ENCODE data around the gene MCOLN1.
"Not testable (repeated sequence)": the region's sequence is repeated elsewhere in the genome, so short reads cannot be mapped to it uniquely, and the experiment has no call there.

Gene MCOLN1

GRCh38 chr19:7538990-7539389 is 16.6 kb downstream of the MCOLN1 start:
- H3K36me3 ChIP-seq (ENCODE audit: insufficient read depth, low read length), result peaks cover 40% of the 10 kb centered on the region

GRCh38 chr19:7539827-7540425 is 17.5 kb downstream of the MCOLN1 start:
- WGBS, result 97% methylated on average over 25 of the region's 28 CpGs
- Histone ChIP-seq H3K36me3 (ENCODE audit: insufficient read depth, low read length) (peaks cover 43% of the 10 kb centered on the region), H3K4me1 (ENCODE audit: insufficient read depth, low read length) (no peaks in the 10 kb centered on the region), H3K27me3 (ENCODE audit: insufficient read depth, low read length) (no peaks in the 10 kb centered on the region), H3K4me3 (ENCODE audit: low read length) (no peak overlapping the region), H3K9ac (ENCODE audit: low read depth, low read length) (no peak overlapping the region), H3K27ac (ENCODE audit: low read depth, low read length) (no peak overlapping the region), H3K9me3 (ENCODE audit: insufficient read depth, low read depth, low read length) (no peaks in the 10 kb centered on the region)

More at GRCh38 chr19:7538990-7539389, 16.6 kb downstream of the MCOLN1 start:
- H3K4me1 ChIP-seq (ENCODE audit: insufficient read depth, low read length); H3K27ac ChIP-seq (ENCODE audit: low read depth, low read length); H3K9me3 ChIP-seq (ENCODE audit: insufficient read depth, low read depth, low read length); H3K9ac ChIP-seq (ENCODE audit: low read depth, low read length); H3K4me3 ChIP-seq (ENCODE audit: low read length); H3K27me3 ChIP-seq (ENCODE audit: insufficient read depth, low read length): not testable (repeated sequence)
- 98% methylated on average over 5 of the region's 5 CpGs for WGBS

GRCh38 chr19:7540761-7541474 is 18.5 kb downstream of the MCOLN1 start:
- 86% methylated on average over 39 of the region's 39 CpGs for WGBS
- H3K9me3 ChIP-seq (ENCODE audit: insufficient read depth, low read depth, low read length), result no peaks in the 10 kb centered on the region
- peaks cover 44% of the 10 kb centered on the region for H3K36me3 ChIP-seq (ENCODE audit: insufficient read depth, low read length)
- no peaks in the 10 kb centered on the region for H3K27me3 ChIP-seq (ENCODE audit: insufficient read depth, low read length)
- H3K9ac ChIP-seq (ENCODE audit: low read depth, low read length), result 0 out of 2 replicates have a peak overlapping the region, but pooled peaks have one; percentile 26
- no peaks in the 10 kb centered on the region for H3K4me1 ChIP-seq (ENCODE audit: insufficient read depth, low read length)
- H3K4me3 ChIP-seq (ENCODE audit: low read length), result no peak overlapping the region
- H3K27ac ChIP-seq (ENCODE audit: low read depth, low read length), result no peak overlapping the region

GRCh38 chr19:7541475-7541824 is 19.0 kb downstream of the MCOLN1 start:
- Histone ChIP-seq H3K9ac (ENCODE audit: low read depth, low read length) (0 out of 2 replicates have a peak overlapping the region, but pooled peaks have one; percentile 26), H3K36me3 (ENCODE audit: insufficient read depth, low read length) (peaks cover 46% of the 10 kb centered on the region)

GRCh38 chr19:7541828-7542443 is 19.5 kb downstream of the MCOLN1 start:
- Histone ChIP-seq H3K27ac (ENCODE audit: low read depth, low read length) (no peak overlapping the region), H3K36me3 (ENCODE audit: insufficient read depth, low read length) (peaks cover 45% of the 10 kb centered on the region), H3K27me3 (ENCODE audit: insufficient read depth, low read length) (no peaks in the 10 kb centered on the region), H3K4me1 (ENCODE audit: insufficient read depth, low read length) (no peaks in the 10 kb centered on the region), H3K9me3 (ENCODE audit: insufficient read depth, low read depth, low read length) (no peaks in the 10 kb centered on the region), H3K9ac (ENCODE audit: low read depth, low read length) (no peak overlapping the region), H3K4me3 (ENCODE audit: low read length) (no peak overlapping the region)
- 92% methylated on average over 11 of the region's 11 CpGs for WGBS

More at GRCh38 chr19:7541475-7541824, 19.0 kb downstream of the MCOLN1 start:
- peak overlapping the region; percentile 18; the same call in 1 of the 2 replicates for H3K27ac ChIP-seq (ENCODE audit: low read depth, low read length)
- no peaks in the 10 kb centered on the region for H3K9me3 ChIP-seq (ENCODE audit: insufficient read depth, low read depth, low read length)
- 93% methylated on average over 15 of the region's 15 CpGs for WGBS
- H3K27me3 ChIP-seq (ENCODE audit: insufficient read depth, low read length), result no peaks in the 10 kb centered on the region
- H3K4me3 ChIP-seq (ENCODE audit: low read length), result no peak overlapping the region
- no peaks in the 10 kb centered on the region for H3K4me1 ChIP-seq (ENCODE audit: insufficient read depth, low read length)

GRCh38 chr19:7542556-7543348 is 20.3 kb downstream of the MCOLN1 start:
- Histone ChIP-seq H3K4me3 (ENCODE audit: low read length) (no peak overlapping the region), H3K27me3 (ENCODE audit: insufficient read depth, low read length) (no peaks in the 10 kb centered on the region), H3K36me3 (ENCODE audit: insufficient read depth, low read length) (peaks cover 40% of the 10 kb centered on the region), H3K27ac (ENCODE audit: low read depth, low read length) (no peak overlapping the region), H3K9ac (ENCODE audit: low read depth, low read length) (no peak overlapping the region), H3K4me1 (ENCODE audit: insufficient read depth, low read length) (no peaks in the 10 kb centered on the region), H3K9me3 (ENCODE audit: insufficient read depth, low read depth, low read length) (no peaks in the 10 kb centered on the region)
- WGBS, result 93% methylated on average over 24 of the region's 24 CpGs

- no peak overlapping the region for H3K27ac ChIP-seq (ENCODE audit: low read depth, low read length)
- H3K27me3 ChIP-seq (ENCODE audit: insufficient read depth, low read length), result no peaks in the 10 kb centered on the region
- no peak overlapping the region for H3K4me3 ChIP-seq (ENCODE audit: low read length)
- no peaks in the 10 kb centered on the region for H3K9me3 ChIP-seq (ENCODE audit: insufficient read depth, low read depth, low read length)
- H3K4me1 ChIP-seq (ENCODE audit: insufficient read depth, low read length), result no peaks in the 10 kb centered on the region
- H3K36me3 ChIP-seq (ENCODE audit: insufficient read depth, low read length), result peaks cover 30% of the 10 kb centered on the region
- no peak overlapping the region for H3K9ac ChIP-seq (ENCODE audit: low read depth, low read length)
- WGBS, result 90% methylated on average over 3 of the region's 3 CpGs
Measured at GRCh38 chr19:7544626-7545025, 22.2 kb downstream of the MCOLN1 start.

GRCh38 chr19:7545300-7545699 is 22.9 kb downstream of the MCOLN1 start:
- Histone ChIP-seq H3K9me3 (ENCODE audit: insufficient read depth, low read depth, low read length) (no peaks in the 10 kb centered on the region), H3K27ac (ENCODE audit: low read depth, low read length) (no peak overlapping the region), H3K36me3 (ENCODE audit: insufficient read depth, low read length) (peaks cover 32% of the 10 kb centered on the region), H3K27me3 (ENCODE audit: insufficient read depth, low read length) (no peaks in the 10 kb centered on the region), H3K4me3 (ENCODE audit: low read length) (no peak overlapping the region), H3K9ac (ENCODE audit: low read depth, low read length) (no peak overlapping the region), H3K4me1 (ENCODE audit: insufficient read depth, low read length) (no peaks in the 10 kb centered on the region)
- 92% methylated on average over 8 of the region's 8 CpGs for WGBS

GRCh38 chr19:7545904-7546303 is 23.5 kb downstream of the MCOLN1 start:
- Histone ChIP-seq H3K27me3 (ENCODE audit: insufficient read depth, low read length) (no peaks in the 10 kb centered on the region), H3K9ac (ENCODE audit: low read depth, low read length) (no peak overlapping the region), H3K9me3 (ENCODE audit: insufficient read depth, low read depth, low read length) (no peaks in the 10 kb centered on the region), H3K27ac (ENCODE audit: low read depth, low read length) (no peak overlapping the region), H3K36me3 (ENCODE audit: insufficient read depth, low read length) (peaks cover 32% of the 10 kb centered on the region), H3K4me3 (ENCODE audit: low read length) (no peak overlapping the region), H3K4me1 (ENCODE audit: insufficient read depth, low read length) (no peaks in the 10 kb centered on the region)
- 93% methylated on average over 1 of the region's 1 CpG for WGBS

GRCh38 chr19:7547159-7547558 is 24.7 kb downstream of the MCOLN1 start:
- Histone ChIP-seq H3K9ac (ENCODE audit: low read depth, low read length) (no peak overlapping the region), H3K4me1 (ENCODE audit: insufficient read depth, low read length) (no peaks in the 10 kb centered on the region), H3K36me3 (ENCODE audit: insufficient read depth, low read length) (peaks cover 25% of the 10 kb centered on the region), H3K4me3 (ENCODE audit: low read length) (no peak overlapping the region), H3K9me3 (ENCODE audit: insufficient read depth, low read depth, low read length) (no peaks in the 10 kb centered on the region), H3K27me3 (ENCODE audit: insufficient read depth, low read length) (no peaks in the 10 kb centered on the region), H3K27ac (ENCODE audit: low read depth, low read length) (no peak overlapping the region)
- 97% methylated on average over 2 of the region's 3 CpGs for WGBS
